Mesodermal cell (in vitro differentiated cells): ENCODE data around the gene ERBIN.

ENCODE experiments used
- H3K27ac ChIP-seq: 2 replicates; pipeline ENCODE4 v1.7.0; 2013; ENCODE audit warnings: mild to moderate bottlenecking, low read depth, low read length, moderate library complexity; ENCODE audit not compliant: severe bottlenecking
- H3K36me3 ChIP-seq: 2 replicates; pipeline ENCODE4 v1.7.1; 2013; ENCODE audit warnings: mild to moderate bottlenecking, low read length, moderate library complexity; ENCODE audit not compliant: control insufficient read depth, insufficient read depth
- H3K4me1 ChIP-seq: one replicate; pipeline ENCODE4 v1.7.1; 2013; ENCODE audit warnings: mild to moderate bottlenecking, low read length; ENCODE audit not compliant: insufficient read depth, control insufficient read depth, poor library complexity, severe bottlenecking
- H3K4me3 ChIP-seq: 2 replicates; pipeline ENCODE4 v1.7.0; 2013; ENCODE audit warnings: low read length, control low read depth, mild to moderate bottlenecking; ENCODE audit not compliant: insufficient read depth, poor library complexity, severe bottlenecking; ENCODE audit errors: extremely low read depth
- H3K9me3 ChIP-seq: 2 replicates; pipeline ENCODE4 v1.7.1; 2013; ENCODE audit warnings: mild to moderate bottlenecking, low read length, moderate library complexity; ENCODE audit not compliant: control insufficient read depth
- WGBS, 2 experiments: methylation state at CpG; one replicate each; pipeline ENCODE4 v1.1.5; 2013; ENCODE audit warnings: missing lambda C conversion rate in 2 of 2; ENCODE audit not compliant: insufficient coverage in 2 of 2; 5-methylcytosine and 5-hydroxymethylcytosine counted together

Gene ERBIN

GRCh38 chr5:65981969-65982619 lies 55.7 kb downstream of the ERBIN start:
- Histone ChIP-seq H3K4me1 (no peaks in the 10 kb centered on the region), H3K4me3 (no peak overlapping the region), H3K36me3 (peaks cover 15% of the 10 kb centered on the region), H3K9me3 (peaks cover 8% of the 10 kb centered on the region), H3K27ac (no peak overlapping the region)
- 100% methylated on average over 1 of the region's 3 CpGs; no CpG with 5 or more reads in 1 of the 2 experiments for WGBS, 2 experiments

GRCh38 chr5:65982635-65983034 lies 56.3 kb downstream of the ERBIN start:
- Histone ChIP-seq H3K36me3 (peaks cover 15% of the 10 kb centered on the region), H3K4me1 (no peaks in the 10 kb centered on the region), H3K9me3 (peaks cover 8% of the 10 kb centered on the region), H3K4me3 (no peak overlapping the region), H3K27ac (no peak overlapping the region)
- WGBS, 2 experiments, result no CpG with 5 or more reads among the region's 1 CpG

GRCh38 chr5:65984098-65984885 lies 57.9 kb downstream of the ERBIN start:
- Histone ChIP-seq H3K36me3 (peaks cover 8% of the 10 kb centered on the region), H3K27ac (no peak overlapping the region), H3K4me3 (no peak overlapping the region), H3K9me3 (no peaks in the 10 kb centered on the region), H3K4me1 (no peaks in the 10 kb centered on the region)
- WGBS, 2 experiments, result 90 to 92% methylated on average over 9 to 10 of the region's 10 CpGs

GRCh38 chr5:65986050-65986451 lies 59.7 kb downstream of the ERBIN start:
- Histone ChIP-seq H3K9me3 (no peaks in the 10 kb centered on the region), H3K4me1 (no peaks in the 10 kb centered on the region), H3K27ac (no peak overlapping the region), H3K36me3 (peaks cover 4% of the 10 kb centered on the region), H3K4me3 (no peak overlapping the region)
- no CpG with 5 or more reads among the region's 1 CpG for WGBS, 2 experiments

GRCh38 chr5:65986796-65987195 lies 60.4 kb downstream of the ERBIN start:
- Histone ChIP-seq H3K4me3 (no peak overlapping the region), H3K4me1 (no peaks in the 10 kb centered on the region), H3K36me3 (peaks cover 6% of the 10 kb centered on the region), H3K27ac (no peak overlapping the region), H3K9me3 (no peaks in the 10 kb centered on the region)
- WGBS, 2 experiments, result 100% methylated on average over 1 of the region's 3 CpGs; no CpG with 5 or more reads in 1 of the 2 experiments

GRCh38 chr5:65987982-65988381 lies 61.6 kb downstream of the ERBIN start:
- Histone ChIP-seq H3K36me3 (peaks cover 9% of the 10 kb centered on the region), H3K4me1 (no peaks in the 10 kb centered on the region), H3K27ac (no peak overlapping the region), H3K4me3 (no peak overlapping the region), H3K9me3 (no peaks in the 10 kb centered on the region)
- 91 to 97% methylated on average over 3 to 4 of the region's 4 CpGs for WGBS, 2 experiments

- WGBS, 2 experiments, result 94 to 96% methylated on average over 3 of the region's 4 CpGs
- H3K4me3 ChIP-seq, result no peak overlapping the region
- H3K27ac ChIP-seq, result no peak overlapping the region
- peaks cover 9% of the 10 kb centered on the region for H3K36me3 ChIP-seq
- no peaks in the 10 kb centered on the region for H3K4me1 ChIP-seq
- H3K9me3 ChIP-seq, result no peaks in the 10 kb centered on the region
These were observed 62.8 kb downstream of the ERBIN start for GRCh38 chr5:65989158-65989557.

- Histone ChIP-seq H3K36me3 (peaks cover 20% of the 10 kb centered on the region), H3K4me1 (no peaks in the 10 kb centered on the region), H3K9me3 (no peaks in the 10 kb centered on the region), H3K4me3 (no peak overlapping the region), H3K27ac (no peak overlapping the region)
- WGBS, 2 experiments, result 84 to 87% methylated on average over 3 to 7 of the region's 7 CpGs
These were observed 66.3 kb downstream of the ERBIN start for GRCh38 chr5:65992630-65993029.

GRCh38 chr5:65994117-65994786 lies 67.9 kb downstream of the ERBIN start:
- Histone ChIP-seq H3K9me3 (no peaks in the 10 kb centered on the region), H3K4me3 (no peak overlapping the region), H3K36me3 (peaks cover 25% of the 10 kb centered on the region), H3K4me1 (no peaks in the 10 kb centered on the region), H3K27ac (no peak overlapping the region)
- WGBS, 2 experiments, result no CpG with 5 or more reads among the region's 1 CpG

GRCh38 chr5:65999061-65999723 lies 72.8 kb downstream of the ERBIN start:
- 82 to 83% methylated on average over 6 of the region's 9 CpGs for WGBS, 2 experiments

More at GRCh38 chr5:65999061-65999723, 72.8 kb downstream of the ERBIN start:
- Histone ChIP-seq H3K4me1 (no peaks in the 10 kb centered on the region), H3K36me3 (peaks cover 40% of the 10 kb centered on the region), H3K27ac (no peak overlapping the region), H3K9me3 (no peaks in the 10 kb centered on the region), H3K4me3 (no peak overlapping the region)
